Brain microvascular endothelial cell (primary cell): ENCODE measurements around the gene EFNA4.

Experiments
- DNase-seq: peaks from one replicate; pipeline ENCODE4 v3.0.0-alpha.2; 2020
- H3K27ac ChIP-seq: fragments of 250-450 bp; sonication (Bioruptor Pico); 2 replicates; pipeline ENCODE4 v1.5.1; 2020; ENCODE audit warnings: mild to moderate bottlenecking, moderate library complexity
- H3K27me3 ChIP-seq: fragments of 250-450 bp; sonication (Bioruptor Pico); replicated peaks from 2 replicates; pipeline ENCODE4 v1.5.1; 2020; ENCODE audit warnings: mild to moderate bottlenecking
- H3K36me3 ChIP-seq: fragments of 250-450 bp; sonication (Bioruptor Pico); replicated peaks from 2 replicates; pipeline ENCODE4 v1.5.1; 2020; ENCODE audit warnings: mild to moderate bottlenecking
- H3K4me3 ChIP-seq: 2 replicates; pipeline ENCODE4 v1.5.1; 2011; ENCODE audit warnings: low read depth, mild to moderate bottlenecking, control low read depth, low read length, moderate library complexity
- CTCF ChIP-seq: IDR thresholded peaks from 2 replicates; pipeline ENCODE4 v1.5.1; 2011; ENCODE audit warnings: low read depth, mild to moderate bottlenecking, moderate library complexity, low read length, control low read depth, inconsistent platforms; ENCODE audit errors: missing control alignments
- in situ Hi-C: cut with HindIII; loops from 2 replicates; pipeline ENCODE4 v1.10.0; 2017; ENCODE audit warnings: low sequenced_read_pairs, low pct_ligation_motif_present

EFNA4 gene

GRCh38 chr1:155107309-155108264, 44.0 kb downstream of the EFNA4 start:
- peaks cover 3% of the 10 kb centered on the region for H3K27me3 ChIP-seq
- H3K36me3 ChIP-seq: no peaks in the 10 kb centered on the region
- no peak overlapping the region for H3K27ac ChIP-seq
- no peak for TF ChIP-seq CTCF
- H3K4me3 ChIP-seq: no peak overlapping the region
- DNase-seq: no peak
- in situ Hi-C loops: no loop called here

- no peak for DNase-seq
- Histone ChIP-seq H3K36me3 (no peaks in the 10 kb centered on the region), H3K4me3 (no peak overlapping the region), H3K27ac (no peak overlapping the region), H3K27me3 (peaks cover 3% of the 10 kb centered on the region)
- no peak for TF ChIP-seq CTCF
- in situ Hi-C loops: no loop called here
Observed at GRCh38 chr1:155108296-155108695, 44.8 kb downstream of the EFNA4 start.

- no peak overlapping the region for H3K4me3 ChIP-seq
- no peaks in the 10 kb centered on the region for H3K36me3 ChIP-seq
- H3K27ac ChIP-seq: no peak overlapping the region
- DNase-seq: no peak
- in situ Hi-C loops: loop anchor here (10.0 kb wide), 1 partner anchor 54 kb away; no protein-coding TSS in a partner anchor
- H3K27me3 ChIP-seq: peaks cover 3% of the 10 kb centered on the region
- TF ChIP-seq CTCF: no peak
Observed at GRCh38 chr1:155110381-155110780, 46.8 kb downstream of the EFNA4 start.

GRCh38 chr1:155110826-155111225, 47.3 kb downstream of the EFNA4 start:
- Histone ChIP-seq H3K4me3 (no peak overlapping the region), H3K27me3 (peaks cover 3% of the 10 kb centered on the region), H3K36me3 (no peaks in the 10 kb centered on the region), H3K27ac (no peak overlapping the region)
- in situ Hi-C loops: loop anchor here (10.0 kb wide), 1 partner anchor 54 kb away; no protein-coding TSS in a partner anchor
- no peak for TF ChIP-seq CTCF
- DNase-seq: no peak

GRCh38 chr1:155113450-155113980, 50.0 kb downstream of the EFNA4 start:
- DNase-seq: no peak
- no peak overlapping the region for H3K27ac ChIP-seq
- no peak overlapping the region for H3K4me3 ChIP-seq
- TF ChIP-seq CTCF: no peak
- in situ Hi-C loops: loop anchor here (10.0 kb wide), 1 partner anchor 51 kb away; no protein-coding TSS in a partner anchor
- no peaks in the 10 kb centered on the region for H3K27me3 ChIP-seq
- H3K36me3 ChIP-seq: no peaks in the 10 kb centered on the region
